GM06990 (cell line): ENCODE measurements around the gene TBRG4.
"Not testable (repeated sequence)": the region's sequence is repeated elsewhere in the genome, so short reads cannot be mapped to it uniquely, and the experiment has no call there.

Experiments used
- DNase-seq: peaks from one replicate; pipeline ENCODE4 v3.0.0-alpha.2; 2011; ENCODE audit not compliant: insufficient read length; ENCODE audit errors: extremely low read depth
- H3K27me3 ChIP-seq: replicated peaks from 2 replicates; pipeline ENCODE4 v1.6.0; 2011; ENCODE audit warnings: low read length; ENCODE audit not compliant: control insufficient read depth, insufficient read depth
- H3K36me3 ChIP-seq: 2 replicates; pipeline ENCODE4 v1.5.1; 2011; ENCODE audit warnings: low read length; ENCODE audit not compliant: control insufficient read depth, insufficient read depth
- H3K4me3 ChIP-seq: replicated peaks from 2 replicates; pipeline ENCODE4 v1.5.1; 2011; ENCODE audit warnings: low read depth, mild to moderate bottlenecking, control low read depth, low read length
- CTCF ChIP-seq: IDR thresholded peaks from 2 replicates; pipeline ENCODE4 v1.5.1; 2011; ENCODE audit warnings: low read length, control low read depth, mild to moderate bottlenecking, inconsistent platforms; ENCODE audit not compliant: insufficient read depth, poor library complexity, severe bottlenecking

TBRG4 gene

DNA sequence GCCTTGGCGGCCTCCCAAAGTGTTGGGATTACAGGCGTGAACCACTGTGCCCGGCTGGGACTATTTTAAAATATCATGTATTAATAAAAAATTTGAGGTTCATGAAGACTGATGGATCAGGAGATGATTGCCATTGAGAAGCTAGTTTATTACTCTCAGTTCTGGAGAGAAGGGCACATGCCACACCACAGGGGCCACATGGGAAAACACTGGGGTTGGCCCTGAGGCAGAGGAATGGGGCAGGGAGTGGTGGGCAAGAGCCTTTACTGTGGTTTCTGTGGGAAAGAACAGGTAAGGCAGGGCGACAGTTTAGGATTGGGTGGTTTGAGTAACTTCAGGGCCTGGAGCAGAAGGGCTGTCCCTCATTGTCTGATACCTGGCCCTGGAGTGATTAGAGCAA, 6.8 kb upstream of the TBRG4 start:
- Histone ChIP-seq H3K4me3 (no peak overlapping the region), H3K36me3 (no peaks in the 10 kb centered on the region), H3K27me3 (no peaks in the 10 kb centered on the region)
- TF ChIP-seq CTCF, result no peak
- no peak for DNase-seq

DNA sequence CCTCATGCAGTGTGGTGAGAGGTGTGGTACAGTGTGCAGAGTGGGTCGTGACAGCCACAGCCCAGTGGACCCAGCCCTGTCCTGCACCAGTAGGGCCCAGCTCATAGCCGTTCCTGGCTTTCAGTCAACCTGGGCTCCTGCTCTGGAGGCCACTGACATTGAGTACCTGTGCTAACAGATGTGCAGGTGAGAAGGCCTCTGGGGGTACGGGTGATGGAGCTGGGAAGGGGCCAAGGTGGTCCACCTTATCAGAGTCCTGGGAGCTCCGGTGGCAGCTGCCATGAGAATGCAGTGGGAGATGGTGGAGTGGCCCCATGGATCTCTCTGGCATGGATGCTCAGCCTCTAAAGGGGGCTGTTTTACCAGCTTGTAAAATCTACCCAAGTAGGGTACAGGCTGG, 6.1 kb upstream of the TBRG4 start:
- H3K27me3 ChIP-seq, result no peaks in the 10 kb centered on the region
- no peak for TF ChIP-seq CTCF
- no peaks in the 10 kb centered on the region for H3K36me3 ChIP-seq
- H3K4me3 ChIP-seq, result no peak overlapping the region
- no peak for DNase-seq

- DNase-seq, result no peak
- TF ChIP-seq CTCF, result no peak
- no peak overlapping the region for H3K4me3 ChIP-seq
- no peaks in the 10 kb centered on the region for H3K36me3 ChIP-seq
- no peaks in the 10 kb centered on the region for H3K27me3 ChIP-seq
These were observed 4.6 kb upstream of the TBRG4 start for GRCh38 chr7:45116048-45116447.

GRCh38 chr7:45114926-45115325, 3.4 kb upstream of the TBRG4 start:
- Histone ChIP-seq H3K4me3 (no peak overlapping the region), H3K27me3 (no peaks in the 10 kb centered on the region), H3K36me3 (no peaks in the 10 kb centered on the region)
- no peak for DNase-seq
- no peak for TF ChIP-seq CTCF

GRCh38 chr7:45114257-45114656, 2.8 kb upstream of the TBRG4 start:
- not testable (repeated sequence) for H3K27me3 ChIP-seq, H3K4me3 ChIP-seq, H3K36me3 ChIP-seq, DNase-seq

- Histone ChIP-seq H3K4me3 (no peak overlapping the region; the same call in 1 of the 2 replicates), H3K36me3 (peaks cover 9% of the 10 kb centered on the region), H3K27me3 (no peaks in the 10 kb centered on the region)
- no peak for TF ChIP-seq CTCF
- DNase-seq, result no peak
These were observed 1.2 kb upstream of the TBRG4 start for GRCh38 chr7:45112648-45113047.
